Limb (tissue), 2 donors: Measurements from ENCODE around the gene UBXN2A.

Experiments used
- DNase-seq, 2 donors: peaks; one replicate each; pipeline ENCODE4 v3.0.0-alpha.2; 2016; ENCODE audit errors: extremely low spot score in 2 of 2

UBXN2A gene, protein sequence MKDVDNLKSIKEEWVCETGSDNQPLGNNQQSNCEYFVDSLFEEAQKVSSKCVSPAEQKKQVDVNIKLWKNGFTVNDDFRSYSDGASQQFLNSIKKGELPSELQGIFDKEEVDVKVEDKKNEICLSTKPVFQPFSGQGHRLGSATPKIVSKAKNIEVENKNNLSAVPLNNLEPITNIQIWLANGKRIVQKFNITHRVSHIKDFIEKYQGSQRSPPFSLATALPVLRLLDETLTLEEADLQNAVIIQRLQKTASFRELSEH

DNA sequence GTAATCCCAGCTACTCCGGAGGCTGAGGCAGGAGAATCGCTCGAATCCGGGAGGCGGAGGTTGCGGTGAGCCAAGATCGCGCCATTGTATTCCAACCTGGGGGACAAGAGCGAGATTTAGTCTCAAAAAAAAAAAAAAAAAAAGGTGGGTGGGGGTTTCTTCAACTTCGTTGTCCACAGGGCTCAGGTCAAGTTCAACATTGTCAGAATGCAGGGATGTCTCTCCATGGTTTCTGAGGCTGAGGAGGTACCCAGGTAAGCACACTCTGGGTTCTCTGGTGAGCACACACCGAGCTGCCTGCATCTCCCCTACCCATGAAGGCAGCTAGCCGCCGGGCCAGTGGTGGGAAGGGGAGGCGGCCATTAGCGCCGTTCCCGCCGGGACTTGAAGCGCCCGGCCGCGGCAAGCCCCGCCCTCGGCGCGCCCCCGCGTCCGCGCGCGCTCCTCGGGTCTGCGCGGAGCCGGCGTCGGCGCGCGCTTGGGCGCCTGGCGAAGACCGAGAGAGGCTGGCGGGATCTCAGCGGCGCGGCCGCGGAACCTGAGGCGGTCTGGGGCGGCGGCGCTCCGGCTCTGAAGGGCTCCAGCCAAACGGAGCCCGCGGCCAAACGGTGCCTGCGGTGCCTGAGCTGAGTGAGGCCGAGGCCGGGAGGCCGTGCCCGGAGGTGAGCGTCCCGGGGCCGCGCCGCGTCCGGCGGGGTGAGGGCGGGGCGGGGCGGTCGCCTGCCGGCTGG, at the start of gene UBXN2A:
TSS of gene UBXN2A (plus strand) at position 477 of the 731 bp plus-strand sequence. CDS start 17,852 bp downstream, outside the sequence.
- DNase-seq = peak; percentile 87 to 93

DNA sequence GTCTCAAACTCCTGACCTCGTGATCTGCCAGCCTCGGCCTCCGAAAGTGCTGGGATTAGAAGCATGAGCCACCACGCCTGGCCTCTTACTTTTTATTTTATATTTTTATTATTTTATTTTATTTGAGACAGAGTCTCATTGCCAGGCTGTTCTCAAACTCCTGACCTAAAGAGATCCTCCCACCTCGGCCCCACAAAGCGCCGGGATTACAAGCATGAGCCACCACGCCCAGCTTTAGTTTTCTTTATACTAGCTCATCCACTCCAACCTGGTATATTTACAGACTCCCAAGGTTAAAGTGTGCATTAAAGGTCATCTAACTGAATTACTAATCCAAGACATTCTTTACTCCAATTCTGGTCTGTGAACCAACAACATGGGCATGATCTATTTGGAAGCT, 40.1 kb upstream of the UBXN2A start:
- DNase-seq = no peak

DNA sequence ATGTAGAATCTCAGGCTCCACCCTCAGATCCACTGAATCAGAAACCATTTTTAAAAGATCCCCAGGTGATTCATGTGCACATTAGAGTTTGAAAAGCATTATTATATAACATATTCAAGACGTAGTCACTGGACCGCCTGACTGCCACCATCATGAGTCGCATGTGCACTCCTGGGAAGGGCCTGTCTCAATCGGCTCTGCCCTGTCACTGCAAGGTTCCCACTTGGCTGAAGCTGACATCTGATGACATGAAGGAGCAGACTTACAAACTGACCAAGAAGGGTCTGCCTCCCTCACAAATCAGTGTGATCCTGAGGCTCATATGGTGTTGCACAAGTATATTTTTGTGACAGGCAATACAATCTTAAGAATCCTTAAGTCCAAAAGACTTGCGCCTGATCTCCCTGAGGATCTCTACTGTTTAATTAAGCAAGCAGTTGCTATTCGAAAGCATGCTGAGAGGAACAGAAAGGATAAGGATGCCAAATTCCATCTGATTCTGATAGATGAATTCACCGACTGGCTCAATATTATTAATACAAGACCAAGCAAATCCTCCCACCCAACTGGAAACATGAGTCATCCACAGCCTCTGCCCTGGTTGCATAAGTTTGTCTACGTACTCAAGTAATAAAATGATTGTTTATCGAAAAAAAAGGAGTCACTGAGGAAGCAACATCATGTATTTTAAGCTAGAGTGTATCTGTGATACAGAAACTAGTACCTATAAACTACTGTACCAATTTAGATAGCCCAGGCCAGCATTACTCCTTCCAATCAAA, 39.5 kb upstream of the UBXN2A start:
- DNase-seq = no peak

DNA sequence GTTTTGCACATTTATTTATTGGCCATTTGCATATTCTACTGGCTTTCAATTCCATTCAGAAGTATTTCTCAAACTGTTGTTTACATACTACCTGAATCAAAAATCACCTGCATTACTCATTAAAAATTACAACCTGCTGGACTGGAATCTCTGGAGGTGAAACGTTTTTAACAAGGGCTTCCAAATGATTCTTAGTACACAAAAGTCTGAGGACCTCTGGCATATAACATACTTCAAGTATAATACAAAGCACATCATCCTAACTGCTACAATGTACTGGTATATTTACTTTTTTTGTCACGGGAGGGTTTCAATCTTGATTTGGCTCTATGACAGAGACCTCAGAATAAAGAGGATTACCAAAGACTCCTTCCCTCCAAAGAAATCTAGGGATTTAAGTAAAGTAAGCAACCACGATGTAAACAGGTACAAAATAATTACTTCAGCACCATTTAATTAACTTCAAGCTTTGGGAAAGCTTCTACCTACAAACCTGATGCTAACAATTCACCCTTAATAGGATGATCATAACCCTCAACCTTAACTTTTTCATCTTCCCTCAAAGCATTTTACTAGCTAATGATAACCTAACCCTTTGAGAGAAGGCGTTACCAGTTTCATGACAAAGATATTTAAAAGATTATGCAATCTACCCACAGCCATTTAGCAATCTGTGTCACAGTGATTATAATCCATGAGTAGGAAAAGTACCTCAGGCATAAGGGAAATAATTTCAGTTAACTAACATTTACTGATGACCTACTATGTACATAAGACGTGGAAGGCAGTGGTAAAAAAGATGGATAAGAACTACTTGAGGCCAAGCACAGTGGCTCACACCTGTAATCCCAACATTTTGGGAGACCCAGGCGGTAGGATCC, 38.1 kb upstream of the UBXN2A start:
- no peak for DNase-seq

DNA sequence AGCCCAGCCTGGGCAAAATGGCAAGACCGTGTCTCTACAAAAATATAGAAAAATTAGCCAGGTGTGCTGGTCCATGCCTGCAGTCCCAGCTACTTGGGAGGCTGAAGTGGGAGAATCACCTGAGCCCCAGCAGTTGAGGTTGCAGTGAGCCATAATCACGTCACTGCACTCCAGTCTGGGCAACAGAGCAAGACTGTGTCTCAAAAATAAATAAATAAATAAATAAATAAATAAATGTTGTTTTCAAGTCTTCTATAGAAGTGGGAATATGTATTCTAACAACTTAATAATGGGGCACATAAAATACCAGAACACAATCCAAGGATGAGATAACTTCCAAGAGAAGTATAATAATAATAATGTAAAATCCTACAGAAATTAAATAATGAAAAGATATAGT, 37.2 kb upstream of the UBXN2A start:
- DNase-seq = no peak

DNA sequence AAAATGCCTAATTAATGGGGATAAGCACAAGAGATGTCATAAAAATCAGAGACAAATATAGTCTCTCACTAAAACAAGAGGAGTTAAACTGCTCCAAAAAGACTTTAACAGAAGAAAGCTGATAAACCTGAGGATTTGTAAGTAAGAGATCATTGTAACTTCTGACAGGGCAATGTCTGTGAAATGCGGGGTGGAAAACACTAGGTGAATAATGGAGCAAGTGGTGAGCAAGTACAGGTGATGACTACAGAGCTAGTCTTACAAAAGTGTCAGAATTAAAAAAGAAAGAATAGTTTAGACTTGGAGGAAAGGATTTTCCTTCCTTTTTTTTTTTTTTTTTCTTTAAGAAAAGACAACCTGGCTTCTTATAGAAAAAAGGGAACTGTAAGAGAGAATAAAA, 36.0 kb upstream of the UBXN2A start:
- no peak for DNase-seq

DNA sequence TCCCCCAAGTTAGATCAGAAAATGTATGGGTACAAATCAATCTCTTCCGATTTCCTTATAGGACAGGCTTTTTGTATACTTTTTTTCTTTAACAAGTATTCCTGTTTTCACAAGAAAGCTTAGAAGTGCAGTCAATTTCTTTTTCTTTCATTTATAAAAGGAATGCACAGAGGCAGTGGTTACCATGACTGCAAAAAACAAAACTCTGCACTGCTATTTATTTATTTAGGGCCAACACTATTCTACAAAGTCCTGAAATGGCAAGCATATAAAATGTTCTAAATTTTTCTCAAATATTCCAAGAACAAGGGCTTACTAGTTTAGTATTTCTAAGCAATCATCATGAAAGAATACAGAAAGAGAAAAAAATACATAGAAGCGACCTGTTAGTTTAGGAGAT, 35.6 kb upstream of the UBXN2A start:
- DNase-seq = no peak

DNA sequence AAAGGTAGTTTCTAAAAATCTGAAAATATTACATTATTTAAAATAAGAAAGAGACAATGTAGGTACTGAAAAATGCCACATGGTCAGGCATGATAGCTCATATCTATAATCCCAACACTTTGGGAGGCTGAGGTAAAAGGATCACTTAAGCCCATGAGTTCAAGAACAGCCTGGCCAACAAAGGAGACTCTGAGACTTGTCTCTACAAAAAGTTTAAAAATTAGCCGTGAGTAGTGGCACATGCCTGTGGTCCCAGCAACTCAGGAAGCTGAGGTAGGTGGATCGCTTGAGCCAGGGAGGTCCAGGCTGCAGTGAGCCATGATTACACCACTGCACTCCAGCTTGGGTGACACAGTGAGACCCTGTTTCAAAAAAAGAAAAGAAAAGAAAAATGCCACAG, 35.1 kb upstream of the UBXN2A start:
- DNase-seq = no peak

DNA sequence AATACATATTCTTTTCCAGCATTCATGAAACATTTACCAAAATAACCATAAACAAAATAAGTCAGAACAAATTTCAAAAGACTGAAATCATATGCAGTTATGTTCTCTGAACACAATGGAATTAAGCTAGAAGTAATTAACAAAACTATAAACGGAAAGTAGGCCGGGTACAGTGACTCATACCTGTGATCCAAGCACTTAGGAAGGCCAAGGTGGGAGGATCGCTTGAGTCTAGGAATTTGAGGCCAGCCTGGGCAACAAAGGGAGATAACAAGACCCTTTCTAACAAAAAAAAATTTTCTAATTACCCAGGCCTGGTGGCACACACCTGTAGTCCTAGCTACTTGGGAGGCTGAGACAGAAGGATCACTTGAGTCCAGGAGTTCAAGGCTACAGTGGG, 28.2 kb upstream of the UBXN2A start:
- no peak for DNase-seq

DNA sequence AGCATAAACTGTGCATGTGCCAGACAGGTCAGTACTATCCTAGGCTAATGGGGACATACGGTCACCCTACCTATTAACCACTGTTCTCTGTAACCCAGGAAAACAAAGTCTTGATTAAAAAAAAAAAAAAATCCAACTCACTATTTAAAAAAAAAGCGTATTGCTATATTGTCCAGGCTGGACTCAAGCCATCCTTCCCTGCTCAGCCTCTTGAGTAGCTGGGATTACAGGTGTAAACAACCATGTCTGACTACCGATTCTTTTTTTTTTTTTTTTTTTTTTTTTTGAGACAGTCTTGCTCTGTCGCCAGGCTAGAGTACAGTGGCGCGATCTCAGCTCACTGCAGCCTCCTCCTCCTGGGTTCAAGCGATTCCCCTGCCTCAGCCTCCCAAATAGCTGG, 24.9 kb upstream of the UBXN2A start:
- no peak for DNase-seq

DNA sequence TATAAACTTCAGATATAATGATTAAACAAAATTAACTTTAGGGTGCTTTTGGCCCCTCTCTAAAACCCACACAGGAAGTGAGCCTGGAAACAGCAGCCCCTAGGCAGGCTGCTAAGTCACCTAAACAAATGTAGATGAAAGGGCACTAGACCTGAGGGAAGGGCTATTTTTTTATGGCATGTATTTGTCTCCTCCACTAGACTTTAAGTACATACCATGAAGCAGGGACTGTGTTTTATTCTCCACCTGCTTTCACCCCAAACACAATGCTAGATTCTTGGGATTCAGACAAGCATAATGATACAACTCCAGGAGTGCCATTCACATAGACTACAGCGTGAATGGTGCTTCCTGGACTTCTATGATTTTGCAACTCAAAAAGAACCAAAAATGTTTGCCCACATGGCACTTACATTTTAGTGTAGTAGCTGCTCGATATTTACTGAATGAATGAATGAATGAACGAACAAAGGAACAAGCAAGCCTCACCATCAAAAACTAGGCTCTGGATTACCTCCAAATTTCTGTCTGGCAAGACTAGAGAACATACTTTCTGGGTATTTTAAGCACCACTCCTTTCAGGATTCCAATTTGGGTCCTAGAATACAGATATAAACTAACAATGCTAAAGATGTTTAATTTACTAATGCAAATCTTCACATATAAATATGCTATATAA, 23.4 kb upstream of the UBXN2A start:
- DNase-seq = no peak

DNA sequence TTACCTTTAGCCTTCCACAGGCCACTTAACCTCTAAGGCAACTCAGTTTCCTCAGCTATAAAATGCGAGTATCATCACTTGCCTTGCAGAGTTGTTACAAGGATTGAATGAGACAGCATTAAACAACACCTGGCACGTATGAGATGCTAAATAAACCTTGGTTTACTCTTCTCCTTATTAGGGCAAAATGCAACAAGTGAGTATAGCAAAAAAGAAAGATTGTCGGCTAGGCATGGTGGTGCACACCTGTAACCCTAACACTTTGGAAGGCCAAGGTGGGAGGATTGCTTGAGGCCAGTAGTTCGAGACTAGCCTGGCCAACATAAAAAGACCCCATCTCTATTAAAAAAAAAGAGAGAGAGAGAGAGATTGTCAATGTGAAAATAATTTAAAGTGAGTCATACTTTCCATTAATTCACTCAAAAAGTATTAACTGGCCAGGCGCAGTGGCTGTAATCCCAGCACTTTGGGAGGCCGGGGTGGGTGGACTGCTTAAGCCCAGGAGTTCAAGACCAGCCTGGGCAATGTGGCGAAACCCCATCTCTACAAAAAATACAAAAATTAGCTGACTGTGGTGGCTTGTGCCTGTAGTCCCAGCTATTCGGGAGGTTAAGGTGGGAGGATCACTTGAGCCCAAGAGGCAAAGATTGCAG, 21.3 kb upstream of the UBXN2A start:
- DNase-seq = no peak

DNA sequence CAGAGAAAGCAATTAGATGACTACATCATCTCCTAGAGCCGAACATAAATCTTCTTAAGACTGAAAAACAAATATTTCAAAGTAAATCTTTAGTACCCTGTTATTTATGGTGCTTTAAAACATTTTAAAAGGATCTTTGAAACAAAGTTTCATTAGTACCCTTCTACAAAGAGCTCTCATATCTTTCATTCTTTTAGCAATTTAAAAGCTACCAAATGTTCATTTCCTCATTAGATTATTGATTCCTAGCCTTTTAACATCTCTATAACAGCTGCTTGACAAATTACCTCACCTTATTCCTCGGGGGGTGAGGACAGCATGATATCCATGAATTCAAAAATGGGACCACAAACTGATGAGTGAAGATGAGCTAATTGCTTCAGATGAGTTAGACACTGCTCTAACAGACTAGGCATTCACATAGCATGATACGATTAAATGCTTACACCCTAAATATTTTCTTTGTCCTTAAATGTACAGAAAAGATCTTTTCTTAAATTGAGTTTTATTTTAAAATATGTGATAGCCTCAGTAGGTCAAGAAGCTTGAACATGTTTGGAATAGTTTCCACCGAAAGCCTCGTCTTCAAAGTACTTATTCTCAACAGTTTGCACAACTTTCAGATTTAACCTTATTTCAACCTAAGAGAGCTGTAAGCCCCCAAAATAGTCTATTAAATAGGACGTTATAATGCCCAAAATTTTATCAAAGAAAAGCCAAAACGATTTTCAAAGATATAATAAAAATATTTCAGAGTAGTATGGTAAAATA, 15.5 kb upstream of the UBXN2A start:
- no peak for DNase-seq

DNA sequence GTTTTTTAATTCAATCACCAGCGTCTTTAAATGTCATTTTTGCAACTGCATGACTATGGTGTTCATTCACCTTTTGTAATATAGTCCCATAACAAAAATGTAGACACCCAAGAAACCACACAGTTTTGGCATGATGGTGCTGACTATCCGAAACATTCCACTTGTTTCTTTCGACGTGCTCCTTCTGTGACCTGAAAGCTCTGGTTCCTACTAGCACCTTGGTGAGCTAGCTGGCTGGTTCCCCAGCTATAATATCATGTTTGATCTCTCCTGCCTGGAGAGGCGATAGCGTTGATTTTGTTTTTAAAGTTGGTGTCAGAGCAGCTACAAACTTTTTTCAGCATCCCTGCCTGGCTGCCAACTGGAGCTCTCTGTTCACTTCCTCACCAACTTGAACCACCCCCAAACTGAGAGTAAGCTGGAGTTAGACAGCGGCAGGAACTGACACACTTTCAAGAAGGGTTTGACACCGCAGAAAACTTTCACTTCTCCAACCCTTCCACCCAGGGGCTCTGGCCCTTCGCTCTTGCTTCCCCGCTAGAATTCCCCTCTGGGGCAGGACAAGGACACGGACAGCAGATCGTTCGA, 14.5 kb upstream of the UBXN2A start:
- DNase-seq = peak in 1 of 2 donors; percentile 43

DNA sequence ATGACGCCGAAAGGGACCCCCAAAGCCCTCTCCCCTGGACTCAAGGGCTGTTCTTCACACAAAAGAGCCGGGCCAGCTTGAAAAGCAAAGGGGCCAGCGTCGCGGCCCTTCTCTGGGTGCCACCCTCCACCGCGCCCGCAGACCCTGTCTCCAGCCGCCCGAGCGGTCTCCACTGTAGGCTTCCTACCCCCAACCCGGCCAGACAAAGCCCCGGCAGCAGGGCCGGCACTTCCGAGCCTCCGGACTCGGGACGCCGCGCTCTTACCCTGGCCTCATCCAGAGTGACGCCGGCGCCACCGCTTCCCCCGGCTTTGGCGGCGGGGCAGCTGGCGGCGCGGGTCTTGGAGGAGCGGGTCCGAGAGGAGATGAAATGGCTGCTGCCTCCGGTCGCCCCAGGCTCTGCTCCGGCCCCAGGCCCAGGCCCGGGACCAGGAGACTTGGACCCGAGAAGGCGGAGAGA, 13.9 kb upstream of the UBXN2A start:
- DNase-seq = peak in 1 of 2 donors; percentile 81

DNA sequence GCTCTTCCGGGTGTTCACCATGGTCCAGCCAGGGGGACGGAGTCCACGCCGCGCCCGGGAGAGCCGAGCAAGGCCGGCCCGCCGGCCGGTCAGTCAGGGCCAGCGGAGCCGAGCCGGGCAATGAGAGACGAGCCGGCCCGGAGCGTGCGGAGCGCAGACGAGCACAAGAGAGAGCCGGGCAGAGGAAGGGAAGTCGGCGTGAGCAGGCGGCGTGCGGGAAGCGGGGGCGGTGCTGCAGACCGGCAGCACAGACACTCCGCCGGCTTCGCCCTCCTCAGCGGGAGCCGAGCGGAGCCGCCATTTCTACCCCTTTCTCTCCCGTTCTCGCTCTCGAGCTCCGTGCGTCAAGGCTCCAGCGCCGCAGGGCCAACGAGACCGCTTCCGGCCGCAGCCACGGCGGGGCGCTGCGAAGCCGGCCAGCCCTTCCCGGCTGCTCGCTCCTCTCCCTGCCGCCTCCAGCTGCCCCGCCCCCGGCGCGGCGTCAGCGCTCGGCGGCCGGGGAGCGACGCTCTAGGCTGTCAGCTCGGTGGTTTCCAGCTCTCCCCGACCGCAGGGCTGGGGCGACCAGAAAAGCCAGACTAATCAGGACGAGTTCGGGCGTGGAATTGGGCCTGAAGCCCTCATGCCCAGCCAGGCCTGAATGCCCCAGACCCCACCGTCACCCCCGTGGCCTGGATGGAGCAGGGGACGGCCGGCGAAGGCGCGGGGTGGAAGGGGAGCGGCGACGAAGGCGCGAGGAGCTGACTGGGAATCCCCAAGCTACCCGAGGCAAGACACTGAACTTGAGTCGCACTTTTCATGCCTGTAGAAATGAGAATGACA, 13.3 kb upstream of the UBXN2A start, which contains the start of gene ATAD2B:
TSS of gene ATAD2B (minus strand) at position 374 of the 822 bp plus-strand sequence. CDS start at position 21, 353 bp downstream.
- DNase-seq = peak; percentile 95 to 99

DNA sequence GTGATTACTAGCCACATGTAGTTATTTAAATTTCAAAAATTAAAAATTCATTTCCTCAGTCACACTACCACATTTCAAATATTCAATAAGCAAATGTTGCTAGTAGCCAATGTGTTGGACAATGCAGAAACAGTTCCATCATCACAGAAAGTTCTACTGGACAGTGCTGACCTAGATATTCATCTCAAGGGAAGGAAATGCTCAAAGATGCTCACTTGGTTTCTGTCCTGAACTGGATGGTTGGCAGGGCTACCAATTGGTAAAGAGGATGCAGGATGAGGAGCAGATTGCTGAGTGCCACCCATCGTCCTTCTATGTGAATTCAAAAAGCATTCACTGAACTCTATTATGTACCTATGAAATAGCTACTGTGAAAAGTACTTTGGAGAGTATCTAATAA, 6.0 kb upstream of the UBXN2A start:
- no peak for DNase-seq
